GM12892 (cell line): Measurements from ENCODE around the gene TANGO2.

Experiments used
- POLR2A ChIP-seq: IDR thresholded peaks from 2 replicates; pipeline ENCODE4 v1.6.1; 2011; ENCODE audit warnings: low read depth, low read length, control low read depth
- POLR2AphosphoS5 ChIP-seq: IDR thresholded peaks from 2 replicates; pipeline ENCODE4 v1.6.1; 2011; ENCODE audit warnings: low read depth, low read length, control low read depth
- TAF1 ChIP-seq: IDR thresholded peaks from 2 replicates; pipeline ENCODE4 v1.6.1; 2011; ENCODE audit warnings: low read depth, mild to moderate bottlenecking, control low read depth, low read length, borderline replicate concordance

DNA sequence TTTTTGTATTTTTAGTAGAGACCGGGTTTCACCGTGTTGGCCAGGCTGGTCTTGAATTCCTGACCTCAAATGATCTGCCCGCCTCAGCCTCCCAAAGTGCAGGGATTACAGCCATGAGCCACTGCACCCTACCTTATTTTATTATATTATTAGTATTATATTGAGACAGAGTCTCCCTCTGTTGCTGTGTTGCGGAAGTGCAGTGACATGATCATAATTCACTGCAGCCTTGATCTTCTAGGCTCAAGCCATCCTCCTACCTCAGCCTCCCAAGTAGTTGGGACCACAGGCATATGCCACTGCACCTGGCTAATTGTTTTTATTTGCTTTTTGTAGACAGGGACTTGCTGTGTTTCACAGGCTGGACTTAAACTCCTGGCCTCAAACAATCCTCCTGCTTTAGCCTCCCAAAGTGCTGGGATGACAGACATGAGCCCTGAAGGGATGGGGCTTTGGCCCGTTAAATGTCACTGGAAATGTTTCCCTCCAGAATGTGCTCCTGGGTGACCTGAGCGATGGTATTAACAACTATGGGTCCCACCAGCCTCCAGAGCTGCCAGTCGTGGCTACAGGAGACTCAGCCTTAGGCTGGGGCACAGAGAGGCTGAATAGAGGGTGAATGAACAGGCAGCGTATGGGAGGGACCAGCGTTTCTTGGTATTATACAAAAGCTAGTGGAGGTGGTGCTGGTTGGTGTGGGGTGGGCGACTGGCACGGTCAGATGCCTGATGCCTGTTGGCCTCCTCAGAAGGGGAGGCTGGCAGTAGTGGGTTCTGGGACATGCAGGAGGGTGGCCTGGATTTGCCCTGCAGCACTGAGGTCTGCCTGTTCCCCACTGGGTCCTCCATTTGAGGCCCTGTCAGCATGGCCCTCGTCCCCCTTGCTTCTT, 7.3 kb downstream of the TANGO2 start:
- TF ChIP-seq TAF1 (no peak), POLR2A (no peak), POLR2AphosphoS5 (no peak)
